ENCODE results near the gene FAM241A. TPM values are rescaled to one million over a fixed set of nuclear protein-coding genes. Genes with fewer than 3 reads are reported as not detected.

Gene FAM241A
- total and polyA plus RNA-seq, 8 donors: 0.58 to 8.4 (median 3.1) TPM; not detected in 1

GRCh38 chr4:112143781-112144180 is 1.5 kb upstream of the FAM241A start:
- H3K27me3 ChIP-seq: no peaks in the 10 kb centered on the region
- 94 to 98% (median 96%) methylated on average over 3 of the region's 3 CpGs for WGBS, 5 donors
- TF ChIP-seq EP300 (IDR thresholded peaks at IDR 0.05): no peak
- no peak for TF ChIP-seq CTCF (IDR thresholded peaks at IDR 0.05)
- TF ChIP-seq POLR2AphosphoS5 (IDR thresholded peaks at IDR 0.05): no peak
- H3K27ac ChIP-seq: no peak overlapping the region
- H3K9me3 ChIP-seq: no peaks in the 10 kb centered on the region
- H3K36me3 ChIP-seq: no peaks in the 10 kb centered on the region
- intact Hi-C loops (cut with DNase I; ENCODE audit: low total_unique reads): no loop called here
- peaks cover 4 to 34% (median 14%) of the 10 kb centered on the region in 4 donors for H3K4me1 ChIP-seq
- DNase-seq: no peak
- H3K4me3 ChIP-seq: no peak overlapping the region

- H3K4me3 ChIP-seq: peak overlapping the region; percentile 77 to 90 (median 87)
- WGBS, 5 donors: 58 to 66% (median 60%) methylated on average over 20 of the region's 20 CpGs
- H3K27me3 ChIP-seq: no peaks in the 10 kb centered on the region
- intact Hi-C loops (cut with DNase I; ENCODE audit: low total_unique reads): no loop called here
- TF ChIP-seq POLR2A (IDR thresholded peaks at IDR 0.05): no peak
- peaks cover 4 to 34% (median 16%) of the 10 kb centered on the region in 4 donors for H3K4me1 ChIP-seq
- H3K36me3 ChIP-seq: no peaks in the 10 kb centered on the region
- DNase-seq: no peak
- H3K27ac ChIP-seq: peak overlapping the region in 4 of 5 donors; percentile 88 to 95 (median 92)
- H3K9me3 ChIP-seq: no peaks in the 10 kb centered on the region
Observed at GRCh38 chr4:112144546-112145325, 518 bp upstream of the FAM241A start.

GRCh38 chr4:112145790-112146501 is 692 bp downstream of the FAM241A start:
- Histone ChIP-seq H3K36me3 (no peaks in the 10 kb centered on the region), H3K9me3 (no peaks in the 10 kb centered on the region), H3K27me3 (no peaks in the 10 kb centered on the region), H3K4me1 (peaks cover 4 to 33% (median 15%) of the 10 kb centered on the region in 4 donors), H3K4me3 (peak overlapping the region; percentile 77 to 90 (median 87)), H3K27ac (peak overlapping the region; percentile 88 to 99 (median 94))
- 0 to 1% (median 0%) methylated on average over 22 to 53 of the region's 53 CpGs for WGBS, 5 donors
- peak in 1 of 3 donors; percentile 6 for TF ChIP-seq POLR2AphosphoS5 (IDR thresholded peaks at IDR 0.05)
- TF ChIP-seq EP300 (IDR thresholded peaks at IDR 0.05): no peak
- intact Hi-C loops (cut with DNase I; ENCODE audit: low total_unique reads): no loop called here
- DNase-seq: peak; percentile 51 to 78

GRCh38 chr4:112146502-112146813 is 1.2 kb downstream of the FAM241A start:
- no peak for TF ChIP-seq EP300 (IDR thresholded peaks at IDR 0.05)
- no peak for TF ChIP-seq POLR2A (IDR thresholded peaks at IDR 0.05)
- no peak for TF ChIP-seq POLR2AphosphoS5 (IDR thresholded peaks at IDR 0.05)
- TF ChIP-seq CTCF (IDR thresholded peaks at IDR 0.05): no peak
- peaks cover 4 to 29% (median 14%) of the 10 kb centered on the region in 4 donors for H3K4me1 ChIP-seq
- peak overlapping the region in 4 of 5 donors; percentile 88 to 95 (median 92) for H3K27ac ChIP-seq
- no peaks in the 10 kb centered on the region for H3K9me3 ChIP-seq
- WGBS, 5 donors: 16 to 39% (median 28%) methylated on average over 2 of the region's 2 CpGs
- no peak for DNase-seq
- peak overlapping the region; percentile 77 to 90 (median 87) for H3K4me3 ChIP-seq
- intact Hi-C loops (cut with DNase I; ENCODE audit: low total_unique reads): no loop called here
- H3K36me3 ChIP-seq: no peaks in the 10 kb centered on the region
- no peaks in the 10 kb centered on the region for H3K27me3 ChIP-seq

GRCh38 chr4:112147697-112148096 is 2.4 kb downstream of the FAM241A start:
- no peak for TF ChIP-seq POLR2A (IDR thresholded peaks at IDR 0.05)
- TF ChIP-seq POLR2AphosphoS5 (IDR thresholded peaks at IDR 0.05): no peak
- TF ChIP-seq CTCF (IDR thresholded peaks at IDR 0.05): no peak
- TF ChIP-seq EP300 (IDR thresholded peaks at IDR 0.05): no peak
- no peaks in the 10 kb centered on the region for H3K36me3 ChIP-seq
- no peaks in the 10 kb centered on the region for H3K27me3 ChIP-seq
- no peak overlapping the region for H3K27ac ChIP-seq
- 51 to 80% (median 77%) methylated on average over 5 of the region's 5 CpGs for WGBS, 5 donors
- DNase-seq: no peak
- H3K9me3 ChIP-seq: no peaks in the 10 kb centered on the region
- H3K4me1 ChIP-seq: peaks cover 4 to 24% (median 14%) of the 10 kb centered on the region in 4 donors
- peak overlapping the region in 2 of 4 donors; percentile 6 to 86 for H3K4me3 ChIP-seq
- intact Hi-C loops (cut with DNase I; ENCODE audit: low total_unique reads): no loop called here
